Stimulated activated CD8-positive, alpha-beta memory T cell treated with anti-CD3 and anti-CD28 coated beads, Interleukin-4, amount 100 ng/mL, for 48 hours (primary cell): ENCODE results near the gene C1orf185.
"Not testable (repeated sequence)": the region's sequence is repeated elsewhere in the genome, so short reads cannot be mapped to it uniquely, and the experiment has no call there.

ENCODE experiments used
- DNase-seq: peaks from one replicate; pipeline ENCODE4 v3.0.0-alpha.2; 2020

The C1orf185 gene

DNA sequence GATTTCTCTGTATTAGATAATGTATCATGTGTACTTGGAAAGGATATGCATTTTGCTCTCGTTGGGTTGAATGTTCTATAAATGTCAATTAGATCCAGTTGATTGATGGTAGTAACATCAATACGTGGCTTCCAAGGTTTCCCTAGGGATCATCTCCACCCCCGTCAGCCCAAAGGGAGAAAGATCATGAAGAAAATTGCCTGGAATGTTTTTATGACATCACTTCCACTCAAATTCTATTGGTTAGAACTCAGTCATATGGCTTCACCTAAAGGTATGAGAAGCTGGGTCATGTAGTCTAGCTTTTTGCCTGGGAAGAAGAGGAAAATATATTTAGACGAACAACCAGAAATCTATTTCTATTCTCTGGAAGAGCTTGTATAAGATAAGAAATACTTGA is at the start of gene C1orf185:
TSS of gene C1orf185 (plus strand) at position 253 of the 400 bp plus-strand sequence. CDS start at position 259, 6 bp downstream.
- no peak for DNase-seq

DNA sequence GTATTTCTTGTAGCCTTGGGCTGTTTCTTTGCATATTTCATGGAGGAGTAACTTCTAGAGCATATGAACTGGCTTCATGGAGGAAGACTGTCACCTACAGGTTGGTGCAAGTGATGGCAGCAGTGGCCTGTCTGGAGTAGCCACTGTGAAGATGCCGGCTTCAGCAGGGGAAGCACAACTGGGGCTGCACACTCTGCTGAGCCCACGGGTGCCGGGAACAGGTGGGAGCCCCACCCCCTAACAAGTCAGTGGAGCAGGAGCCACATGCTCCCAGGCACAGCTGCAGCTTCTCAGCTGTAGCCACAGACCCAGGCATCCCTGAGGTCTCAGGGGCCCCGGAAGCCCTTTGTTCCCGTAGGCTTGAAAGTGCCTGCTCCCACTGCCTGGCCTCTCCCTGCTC is 43.2 kb upstream of the C1orf185 start:
- no peak for DNase-seq

DNA sequence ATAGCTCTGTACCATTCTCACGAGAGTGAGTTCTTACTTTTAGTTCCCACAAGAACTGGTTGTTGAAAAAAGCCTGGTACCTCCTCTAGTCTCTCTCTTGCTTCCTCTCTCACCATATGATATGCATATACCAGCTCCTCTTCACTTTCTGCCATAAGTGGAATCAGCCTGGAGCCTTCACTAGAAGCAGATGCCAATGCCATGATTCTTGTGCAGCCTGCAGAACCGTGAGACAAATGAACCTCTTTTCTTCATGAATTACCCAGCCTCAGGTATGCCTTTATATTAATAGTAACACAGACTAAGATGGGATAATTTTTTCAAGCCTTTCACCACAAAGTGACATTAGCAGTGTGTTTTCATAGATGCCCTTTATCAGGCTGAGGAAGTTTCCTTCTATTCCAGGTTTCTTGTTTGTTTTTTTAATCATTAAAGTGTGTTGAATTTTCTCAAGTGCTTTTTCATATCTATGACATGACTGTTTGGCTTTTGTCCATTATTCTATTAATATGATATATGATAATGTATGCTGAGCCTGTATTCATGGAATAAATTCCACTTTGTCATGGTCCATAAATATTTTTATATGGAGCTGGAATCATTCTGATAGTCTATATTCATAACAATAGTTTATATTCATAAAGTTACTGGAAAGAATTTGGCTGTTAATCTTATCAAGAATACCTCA is 40.7 kb upstream of the C1orf185 start:
- no peak for DNase-seq

DNA sequence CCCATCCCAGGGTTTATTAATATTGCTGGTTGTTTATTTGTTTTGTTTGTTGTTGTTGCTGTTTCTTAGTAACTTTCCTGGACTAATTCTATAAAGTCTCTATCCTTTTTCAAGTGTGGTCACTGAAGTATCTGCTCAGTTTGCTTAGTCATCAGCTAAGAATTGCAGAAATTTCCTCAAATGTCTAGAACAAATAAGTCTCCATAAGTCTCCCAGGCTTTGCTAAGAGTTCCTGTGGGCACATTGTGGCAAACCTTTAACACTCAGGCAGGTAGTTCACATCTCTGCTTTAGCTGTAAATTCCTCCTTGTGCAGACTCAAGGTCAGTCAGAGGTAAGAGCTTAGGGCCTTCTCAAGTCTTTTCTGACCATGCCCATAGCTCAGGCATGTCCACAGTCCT is 38.9 kb upstream of the C1orf185 start:
- DNase-seq = no peak

DNA sequence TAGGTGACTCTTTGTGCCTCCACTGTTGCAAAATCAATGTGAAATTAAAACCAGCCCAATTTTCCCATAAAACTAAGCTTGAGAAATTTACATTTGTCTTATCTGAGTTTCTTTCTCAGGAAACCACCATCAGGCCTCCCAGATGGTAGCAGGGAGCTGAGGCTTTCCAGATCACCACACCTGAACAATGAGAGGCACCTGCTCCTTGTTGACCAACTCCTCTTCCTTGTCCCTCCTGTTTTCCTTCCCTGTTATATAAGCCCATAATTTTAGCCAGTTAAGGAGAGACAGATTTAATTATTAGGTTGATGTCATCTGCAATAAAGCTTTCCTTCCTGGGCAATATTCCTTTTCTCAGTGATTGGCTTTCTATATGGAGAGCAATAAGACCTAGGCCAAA is 32.0 kb upstream of the C1orf185 start:
- DNase-seq = no peak

DNA sequence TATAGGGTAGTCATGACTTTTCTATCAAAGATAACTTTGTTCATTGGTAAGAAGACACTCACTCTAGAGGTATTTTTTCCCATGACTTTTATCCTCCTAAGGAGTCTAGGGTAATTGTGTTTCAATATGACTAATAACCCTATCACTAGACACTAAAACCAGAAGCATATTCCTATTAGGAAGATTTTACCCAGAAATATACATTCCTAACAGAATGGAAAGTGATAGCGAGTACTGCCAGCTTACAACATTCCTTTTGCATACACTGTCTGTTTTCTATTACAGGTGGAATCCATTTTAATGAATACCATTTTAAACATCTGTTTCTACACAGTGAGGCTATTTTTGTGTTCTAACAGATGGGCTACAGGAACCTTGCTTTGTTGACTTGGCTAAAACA is 31.4 kb upstream of the C1orf185 start:
- DNase-seq = no peak

DNA sequence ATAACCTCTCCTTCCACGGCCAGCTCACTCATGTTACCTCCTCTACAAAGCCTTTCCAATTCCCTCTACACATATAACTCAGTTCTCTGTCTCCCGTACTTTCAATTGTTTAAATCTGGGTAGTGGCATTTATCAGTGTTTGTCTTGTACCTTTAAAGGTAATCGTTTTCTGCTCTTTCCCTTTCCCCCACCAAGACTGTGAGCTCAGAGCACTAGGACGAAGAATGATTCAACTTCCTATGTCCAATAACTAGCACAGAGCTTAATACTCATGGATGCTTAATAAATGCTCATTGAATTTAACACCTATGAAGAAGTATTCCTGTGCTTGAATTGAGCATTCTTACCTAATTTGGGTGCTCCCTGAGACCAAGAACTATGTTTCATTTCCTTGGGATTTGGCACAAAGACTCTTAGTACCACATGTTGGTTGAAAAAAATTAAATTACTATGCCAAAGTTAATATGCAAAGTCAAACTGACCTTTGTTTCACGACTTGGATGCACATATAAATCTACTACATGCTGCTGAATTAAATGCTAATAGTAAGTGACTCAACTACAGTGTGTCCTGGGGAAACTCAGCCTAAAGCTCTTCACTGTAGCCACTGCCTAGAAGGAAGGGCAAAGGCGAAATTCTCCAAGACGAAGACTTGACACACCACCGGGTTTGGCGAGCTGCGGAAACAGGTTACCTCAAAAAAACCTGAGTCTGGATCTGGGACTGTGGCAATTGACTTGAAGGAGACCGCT is 30.6 kb upstream of the C1orf185 start:
- DNase-seq = no peak

DNA sequence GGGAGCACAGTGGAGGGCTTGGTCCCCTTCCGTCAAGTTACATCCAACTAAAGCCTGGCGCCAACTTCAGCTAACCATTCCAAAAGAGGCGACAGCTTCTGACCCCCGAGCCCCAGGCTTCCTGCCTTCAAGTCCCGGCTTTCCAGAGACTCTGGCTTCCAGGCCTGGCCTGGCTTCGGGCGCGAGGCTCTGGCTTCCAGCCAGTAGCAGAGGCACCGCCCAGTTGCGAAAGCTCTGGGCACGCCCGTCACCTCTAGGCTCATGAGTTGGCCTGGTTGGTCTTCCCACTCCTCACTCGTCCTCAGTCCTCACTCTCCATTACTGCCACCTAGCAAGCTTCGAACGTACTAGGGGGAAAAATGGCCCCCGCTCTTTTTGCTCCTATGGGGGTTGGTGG is 30.0 kb upstream of the C1orf185 start:
- no peak for DNase-seq

DNA sequence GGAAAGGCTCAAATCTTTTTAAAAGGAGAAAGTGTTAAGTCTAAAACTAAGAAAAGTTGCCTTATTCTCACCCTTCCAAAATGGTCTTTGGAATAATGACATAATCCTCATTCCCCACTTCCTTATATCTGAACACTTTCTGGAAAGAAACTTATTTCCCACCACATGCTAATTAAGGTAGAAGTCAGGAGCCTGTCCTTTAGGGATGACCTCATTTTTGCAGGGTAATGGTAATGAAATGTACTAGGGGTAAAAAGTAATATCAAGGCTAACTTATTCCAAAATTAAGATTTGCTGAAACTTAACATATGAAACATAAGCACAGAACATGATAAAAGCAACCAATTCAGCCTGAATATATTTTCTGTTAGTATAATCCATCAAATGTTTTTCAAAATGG is 29.4 kb upstream of the C1orf185 start:
- no peak for DNase-seq

DNA sequence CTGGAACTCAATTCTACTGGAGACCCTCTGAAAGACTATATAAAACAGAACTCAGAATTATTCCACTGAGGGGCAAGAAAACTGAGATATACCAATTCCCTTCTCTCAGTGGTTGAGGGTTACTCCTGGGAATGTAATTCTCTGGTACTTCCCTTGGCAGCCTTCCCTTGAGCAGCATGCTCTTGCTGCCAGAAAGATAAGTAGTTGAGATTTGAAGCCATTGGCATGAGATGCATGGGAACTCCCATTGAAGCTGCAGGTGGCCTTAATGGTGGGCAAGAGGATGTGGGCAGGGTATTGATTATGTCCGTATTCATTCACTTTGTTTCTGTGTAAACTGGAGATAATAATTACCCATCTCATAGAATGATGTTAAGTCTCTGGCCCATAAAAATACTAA is 28.6 kb upstream of the C1orf185 start:
- no peak for DNase-seq

DNA sequence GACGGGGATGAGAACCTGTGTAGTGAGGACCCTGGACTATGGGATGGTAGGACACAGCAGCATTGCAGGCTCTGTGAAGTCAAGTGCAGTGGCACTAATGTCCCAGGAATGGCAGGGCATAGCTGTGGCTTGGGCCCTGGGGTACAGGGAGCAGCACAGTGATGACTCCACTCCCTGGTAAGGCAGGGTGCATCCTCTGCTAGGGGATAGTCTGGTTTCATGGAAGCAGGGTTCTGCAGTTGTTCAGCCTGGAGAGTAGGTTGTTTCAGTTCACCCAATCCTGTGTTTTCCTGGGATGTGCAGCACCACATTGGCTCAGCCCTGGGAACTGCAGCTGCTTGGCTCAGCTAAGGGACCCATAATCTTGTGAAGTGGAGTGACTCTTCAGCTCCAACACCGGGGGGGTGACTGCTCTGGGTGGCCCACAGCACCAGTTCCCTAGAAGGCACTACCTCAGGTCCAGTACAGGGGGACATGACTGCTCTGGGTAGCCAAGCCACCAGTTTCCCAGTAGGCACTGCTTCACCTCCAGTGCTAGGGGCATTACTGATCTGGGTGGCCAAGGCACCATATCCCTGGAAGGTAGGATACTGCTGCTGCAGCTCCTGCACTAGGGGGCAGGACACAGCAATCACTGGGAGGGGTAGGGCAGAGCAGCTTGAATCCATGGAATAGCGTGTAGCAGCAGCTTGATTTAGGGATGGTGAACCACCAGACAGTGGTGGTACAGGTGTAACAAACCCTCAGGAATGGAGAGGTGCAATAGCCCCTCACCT is 15.3 kb upstream of the C1orf185 start:
- no peak for DNase-seq

DNA sequence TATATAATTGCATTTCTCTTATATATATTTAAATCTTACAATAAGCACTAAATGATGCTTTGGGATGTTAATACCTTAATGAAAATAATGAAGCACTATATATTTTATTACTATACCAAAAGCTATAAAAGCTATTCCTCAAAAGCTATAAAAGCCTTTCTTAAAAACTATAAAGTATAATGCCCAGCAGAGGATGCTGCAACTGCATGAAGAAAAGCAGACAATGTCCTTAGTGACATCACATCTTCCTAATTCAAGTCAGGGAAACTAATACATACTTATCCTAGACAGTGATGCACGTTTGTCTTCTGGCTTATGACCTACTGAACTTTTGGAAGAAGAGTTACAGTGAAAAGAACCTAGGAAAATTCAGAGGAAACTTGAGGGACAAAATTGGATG is 13.6 kb upstream of the C1orf185 start:
- no peak for DNase-seq

DNA sequence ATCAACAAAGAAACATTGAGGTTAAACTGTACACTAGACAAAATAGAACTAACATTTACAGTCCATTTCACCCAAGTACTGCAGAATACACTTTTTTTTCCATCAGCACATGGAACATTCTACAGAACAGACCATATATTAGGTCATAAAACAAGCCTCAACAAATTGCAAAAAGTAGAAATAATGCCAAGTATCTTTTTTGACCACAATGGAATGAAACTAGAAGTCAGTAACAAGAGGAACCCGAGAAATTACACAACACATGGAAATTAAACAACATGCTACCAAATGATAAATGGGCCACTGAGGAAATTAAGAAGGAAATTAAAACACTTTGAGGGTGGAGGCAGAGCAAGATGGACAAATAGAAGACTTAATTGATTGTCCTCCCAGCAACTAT is 8.4 kb upstream of the C1orf185 start:
- no peak for DNase-seq

DNA sequence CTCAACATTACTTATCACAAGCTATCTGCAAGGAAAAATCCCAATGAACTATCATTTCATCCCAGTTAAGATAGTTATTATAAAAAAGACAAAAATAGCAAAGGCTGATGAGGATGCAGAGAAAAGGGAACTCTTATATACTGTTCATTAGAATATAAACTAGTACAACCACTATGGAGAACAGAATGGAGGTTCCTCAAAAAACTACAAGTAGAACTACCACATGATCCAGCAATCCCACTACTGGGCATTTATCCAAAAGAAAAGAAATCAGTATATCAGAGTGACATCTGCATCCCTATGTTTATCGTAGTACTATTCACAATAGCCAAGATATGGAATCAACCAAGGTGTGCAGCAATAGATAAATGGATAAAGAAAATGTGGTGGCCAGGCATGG is 4.9 kb upstream of the C1orf185 start:
- DNase-seq = no peak

DNA sequence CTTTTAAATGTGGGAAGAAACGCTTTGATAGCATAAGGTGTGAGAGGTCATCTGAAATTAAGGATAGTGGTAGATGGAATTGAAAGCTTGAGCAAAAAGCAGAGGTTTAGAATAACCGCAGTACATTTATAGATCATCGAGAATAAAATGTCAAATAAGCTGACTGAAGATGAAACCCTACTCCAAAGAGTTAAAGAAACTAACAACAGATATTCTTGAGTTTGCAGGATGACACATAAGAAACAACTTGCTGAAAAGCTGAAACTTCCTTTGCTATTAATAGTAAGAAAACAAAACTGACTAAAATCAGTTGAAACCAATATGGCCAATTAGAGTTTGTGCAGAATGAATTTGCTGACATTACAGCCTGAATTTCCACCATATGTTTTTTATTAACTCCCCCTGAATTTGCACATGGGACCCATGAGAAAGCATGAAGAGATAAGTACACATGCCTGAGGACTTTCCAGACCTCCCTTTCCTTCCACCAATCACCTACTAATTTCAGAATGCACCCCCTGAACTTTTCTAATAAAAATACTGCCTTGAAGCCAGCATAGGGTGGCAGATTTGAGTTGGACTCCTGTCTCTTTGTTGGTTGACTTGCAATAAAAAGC is 1.7 kb upstream of the C1orf185 start:
- no peak for DNase-seq

DNA sequence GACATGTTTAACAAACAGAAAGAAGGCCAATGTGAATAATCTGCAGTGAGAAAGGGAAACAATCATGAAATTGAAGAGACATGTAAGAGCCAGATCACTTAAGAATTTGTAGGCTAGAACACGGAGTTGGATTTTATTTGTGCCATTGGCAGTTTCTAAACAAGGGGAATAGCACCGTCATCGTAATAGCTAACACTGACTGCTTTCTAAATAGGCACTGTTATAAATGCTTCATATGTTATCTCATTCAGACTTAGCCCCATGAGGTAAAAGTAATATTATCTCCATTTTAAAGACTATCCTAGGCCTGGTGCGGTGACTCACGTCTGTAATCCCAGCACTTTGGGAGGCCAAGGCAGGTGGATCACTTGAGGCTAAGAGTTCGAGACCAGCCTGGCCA is 12.1 kb downstream of the C1orf185 start:
- no peak for DNase-seq

DNA sequence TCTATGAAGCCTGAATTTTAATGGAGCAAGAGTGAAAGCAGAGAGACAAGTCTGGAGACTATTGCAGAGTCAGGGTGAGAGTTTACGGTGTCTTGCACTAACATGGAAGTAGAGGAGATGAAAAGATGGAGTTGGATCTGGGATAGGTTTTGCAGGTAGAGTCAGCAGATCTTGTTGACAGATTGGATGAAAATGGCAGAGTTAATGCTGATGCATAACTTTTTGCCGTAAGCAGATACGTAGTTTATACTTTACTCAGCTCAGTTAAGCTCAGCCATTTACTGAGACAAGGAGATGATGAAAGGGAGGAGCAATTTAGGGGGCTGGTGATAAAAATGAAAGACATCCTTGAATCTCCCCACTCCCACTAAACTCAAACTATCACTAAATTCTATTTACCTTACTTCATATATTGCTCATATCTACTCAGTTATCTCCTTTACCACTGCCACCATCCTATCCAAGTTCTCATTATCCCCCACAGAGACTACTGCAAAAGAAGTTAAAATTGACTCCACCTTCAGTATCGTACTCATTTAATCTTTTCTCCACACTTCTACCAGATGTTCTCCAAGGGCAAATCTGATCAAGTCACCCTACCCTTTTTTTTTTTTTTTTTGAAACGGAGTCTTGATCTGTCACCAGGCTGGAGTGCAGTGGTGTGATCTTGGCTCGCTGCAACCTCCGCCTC is 13.8 kb downstream of the C1orf185 start:
- no peak for DNase-seq

DNA sequence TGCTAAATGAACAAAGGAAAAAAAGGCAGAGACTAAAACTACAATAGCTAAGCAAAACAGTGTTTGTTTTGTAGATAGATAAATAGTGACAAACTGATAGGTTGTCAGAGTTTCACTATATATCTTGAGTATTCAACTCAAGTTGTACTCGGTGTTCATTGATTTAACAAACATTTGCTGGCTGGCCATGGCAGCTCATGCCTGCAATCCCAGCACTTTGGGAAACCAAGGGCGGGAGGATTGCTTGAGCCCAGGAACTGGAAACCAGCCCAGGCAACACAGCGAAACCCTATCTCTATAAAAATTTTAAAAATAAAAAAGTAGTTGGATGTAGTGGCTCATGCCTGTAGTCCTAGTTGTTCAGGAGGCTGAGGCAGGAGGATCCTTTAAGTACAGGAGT is 17.3 kb downstream of the C1orf185 start:
- DNase-seq = no peak

DNA sequence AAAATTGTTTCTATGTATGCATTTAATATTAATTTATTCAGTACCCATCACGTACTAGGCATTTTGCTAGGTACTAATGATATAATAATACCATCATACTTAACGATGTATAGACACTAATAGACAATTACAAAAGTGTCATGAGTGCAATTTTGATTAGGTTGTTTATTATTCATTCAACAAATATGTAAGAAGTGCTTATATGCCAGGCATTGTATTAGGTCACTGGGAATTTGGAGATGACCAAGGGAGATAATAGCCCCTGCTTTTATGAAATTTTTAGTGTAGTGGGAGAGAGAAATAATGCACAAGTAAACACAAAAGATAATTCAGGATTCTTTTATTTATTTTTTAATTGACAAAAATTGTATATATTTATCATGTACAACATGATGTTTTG is 18.6 kb downstream of the C1orf185 start:
- DNase-seq = no peak

DNA sequence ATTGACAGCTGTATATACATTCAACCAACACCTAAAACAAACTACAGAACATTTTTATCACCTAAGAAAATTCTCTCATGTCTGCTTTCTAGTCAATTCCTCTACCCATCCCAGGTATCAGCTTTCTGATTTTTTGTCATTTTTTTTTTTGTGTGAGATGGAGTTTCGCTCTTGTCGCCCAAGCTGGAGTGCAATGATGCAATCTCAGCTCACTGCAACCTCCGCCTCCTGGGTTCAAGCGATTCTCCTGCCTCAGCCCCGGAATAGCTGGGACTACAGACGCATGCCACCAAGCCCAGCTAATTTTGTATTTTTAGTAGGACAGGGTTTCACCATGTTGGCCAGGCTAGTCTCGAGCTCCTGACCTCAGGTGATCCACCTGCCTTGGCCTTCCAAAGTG is 25.1 kb downstream of the C1orf185 start:
- not testable (repeated sequence) for DNase-seq

DNA sequence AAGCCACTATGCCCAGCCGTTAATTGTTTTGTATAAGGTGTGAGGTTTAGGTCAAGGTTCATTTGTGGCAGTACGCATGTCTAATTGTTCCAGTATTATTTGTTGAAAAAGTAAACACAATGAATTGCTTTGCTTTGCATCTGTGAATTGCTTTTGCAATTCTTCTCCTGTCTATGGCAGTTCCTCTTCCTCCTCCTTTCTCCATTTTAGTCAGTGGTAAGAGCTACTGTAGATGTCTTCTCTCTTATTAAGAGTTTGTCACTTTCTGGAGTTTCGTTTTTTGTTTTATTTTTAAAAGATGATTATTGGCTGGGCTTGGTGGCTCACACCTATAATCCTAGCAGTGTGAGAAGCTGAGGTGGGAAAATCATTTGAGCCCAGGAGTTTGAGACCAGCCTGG is 29.2 kb downstream of the C1orf185 start:
- DNase-seq = no peak

DNA sequence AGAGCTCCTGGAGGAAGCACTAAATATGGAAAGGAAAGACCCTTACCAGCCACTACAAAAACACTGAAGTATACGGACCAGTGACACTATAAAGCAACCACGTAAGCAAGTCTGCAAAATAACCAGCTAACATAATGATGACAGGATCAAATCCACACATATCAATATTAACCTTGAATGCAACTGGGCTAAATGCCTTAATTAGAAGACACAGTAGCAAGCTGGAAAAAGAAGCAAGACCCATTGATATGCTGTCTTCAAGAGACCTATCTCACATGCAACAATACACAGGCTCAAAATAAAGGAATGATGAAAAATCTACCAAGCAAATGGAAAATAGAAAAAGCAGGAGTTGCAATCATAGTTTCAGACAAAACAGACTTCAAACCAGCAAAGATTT is 31.0 kb downstream of the C1orf185 start:
- no peak for DNase-seq

DNA sequence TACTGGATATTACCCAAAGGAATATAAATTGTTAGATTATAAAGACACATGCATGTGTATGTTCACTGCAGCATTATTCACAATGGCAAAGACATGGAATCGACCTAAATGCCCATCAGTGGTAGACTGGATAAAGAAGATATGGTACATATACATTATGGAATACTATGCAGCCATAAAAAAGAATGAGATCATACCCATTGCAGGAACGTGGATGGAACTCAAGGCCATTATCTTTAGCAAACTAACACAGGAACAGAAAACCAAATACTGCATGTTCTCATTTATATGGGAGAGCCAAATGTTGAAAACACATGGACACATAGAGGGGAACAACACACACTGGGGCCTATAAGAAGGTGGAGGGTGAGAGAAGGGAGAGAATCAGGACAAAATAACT is 35.7 kb downstream of the C1orf185 start:
- DNase-seq = not testable (repeated sequence)
